DND-41 (cell line): ENCODE measurements around the gene NOX5.

ENCODE experiments used
- ATAC-seq: fragments of 200-7000 bp; cut with Tn5 transposase; 3 replicates; pipeline ENCODE4 v1.9.1; 2021; ENCODE audit warnings: low read depth; ENCODE audit not compliant: insufficient read depth
- DNase-seq: peaks from one replicate; pipeline ENCODE4 v3.0.0-alpha.2; 2020
- H2AFZ ChIP-seq: 2 replicates; pipeline ENCODE4 v1.6.0; 2012; ENCODE audit warnings: low read depth, low read length
- H3K27ac ChIP-seq: 2 replicates; pipeline ENCODE4 v1.5.1; 2012; ENCODE audit warnings: low read length, inconsistent platforms
- H3K27me3 ChIP-seq: fragments of 200-600 bp; sonication (generic); 2 replicates; pipeline ENCODE4 v1.6.0; 2012; ENCODE audit warnings: low read length, mild to moderate bottlenecking, inconsistent platforms; ENCODE audit not compliant: insufficient read depth, poor library complexity
- H3K36me3 ChIP-seq: 2 replicates; pipeline ENCODE4 v1.5.1; 2012; ENCODE audit warnings: low read length, inconsistent platforms; ENCODE audit not compliant: insufficient read depth
- H3K4me1 ChIP-seq: 2 replicates; pipeline ENCODE4 v1.5.1; 2012; ENCODE audit warnings: mild to moderate bottlenecking, low read length; ENCODE audit not compliant: insufficient read depth
- H3K4me2 ChIP-seq: 2 replicates; pipeline ENCODE4 v1.6.0; 2012; ENCODE audit warnings: mild to moderate bottlenecking, moderate library complexity, low read length, inconsistent platforms; ENCODE audit not compliant: insufficient read depth
- H3K4me3 ChIP-seq, 2 experiments: fragments of 200-600 bp in 1 of 2; shearing (Covaris generic) in 1 of 2; 2 replicates each; pipeline ENCODE4 v1.5.1; 2012 to 2016; ENCODE audit warnings: inconsistent platforms in 2 of 2, low read length in 2 of 2, mild to moderate bottlenecking in 2 of 2, low read depth in 1 of 2, moderate library complexity in 1 of 2
- H3K79me2 ChIP-seq: 2 replicates; pipeline ENCODE4 v1.6.0; 2012; ENCODE audit warnings: low read length, inconsistent platforms; ENCODE audit not compliant: insufficient read depth
- H3K9ac ChIP-seq: 2 replicates; pipeline ENCODE4 v1.6.0; 2012; ENCODE audit warnings: low read depth, mild to moderate bottlenecking, inconsistent platforms, low read length, moderate library complexity
- H3K9me3 ChIP-seq: 2 replicates; pipeline ENCODE4 v1.5.1; 2012; ENCODE audit warnings: low read length, moderate library complexity, mild to moderate bottlenecking, inconsistent platforms; ENCODE audit not compliant: insufficient read depth, severe bottlenecking
- H4K20me1 ChIP-seq: 2 replicates; pipeline ENCODE4 v1.6.0; 2012; ENCODE audit warnings: low read length; ENCODE audit not compliant: insufficient read depth
- EZH2 ChIP-seq: IDR thresholded peaks from 3 replicates; pipeline ENCODE4 v1.6.1; 2012; ENCODE audit warnings: borderline replicate concordance, low read depth, mild to moderate bottlenecking, moderate library complexity, low read length, inconsistent platforms; ENCODE audit not compliant: severe bottlenecking
- TF ChIP-seq, protein P1 (sequence below): IDR thresholded peaks from 2 replicates; pipeline ENCODE4 v1.5.1; 2012; ENCODE audit warnings: borderline replicate concordance, low read length, moderate library complexity, mild to moderate bottlenecking; ENCODE audit not compliant: poor library complexity, severe bottlenecking; ENCODE audit errors: extremely low read depth

NOX5 gene

DNA sequence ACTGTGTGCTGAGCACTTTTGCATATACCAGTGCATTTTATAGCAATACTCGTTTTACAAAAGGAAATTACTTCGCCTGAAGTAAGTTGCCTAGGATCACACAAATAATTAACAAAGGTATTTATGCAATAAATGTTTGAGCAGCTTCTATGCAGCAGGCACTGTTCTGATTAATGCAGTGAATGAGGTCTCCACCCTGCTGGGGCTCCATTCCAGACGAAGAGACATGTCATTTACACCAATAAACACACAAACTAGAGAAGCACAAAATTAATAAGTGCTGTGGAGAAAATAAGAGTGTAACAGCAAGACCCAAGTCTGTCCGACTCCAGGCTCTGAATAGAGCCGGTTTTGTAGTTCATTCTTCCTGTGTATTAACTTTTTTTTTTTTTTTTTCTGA, 17.5 kb downstream of the NOX5 start:
- Histone ChIP-seq H3K9ac (no peak overlapping the region), H3K27ac (no peak overlapping the region)
- TF ChIP-seq, protein P1, sequence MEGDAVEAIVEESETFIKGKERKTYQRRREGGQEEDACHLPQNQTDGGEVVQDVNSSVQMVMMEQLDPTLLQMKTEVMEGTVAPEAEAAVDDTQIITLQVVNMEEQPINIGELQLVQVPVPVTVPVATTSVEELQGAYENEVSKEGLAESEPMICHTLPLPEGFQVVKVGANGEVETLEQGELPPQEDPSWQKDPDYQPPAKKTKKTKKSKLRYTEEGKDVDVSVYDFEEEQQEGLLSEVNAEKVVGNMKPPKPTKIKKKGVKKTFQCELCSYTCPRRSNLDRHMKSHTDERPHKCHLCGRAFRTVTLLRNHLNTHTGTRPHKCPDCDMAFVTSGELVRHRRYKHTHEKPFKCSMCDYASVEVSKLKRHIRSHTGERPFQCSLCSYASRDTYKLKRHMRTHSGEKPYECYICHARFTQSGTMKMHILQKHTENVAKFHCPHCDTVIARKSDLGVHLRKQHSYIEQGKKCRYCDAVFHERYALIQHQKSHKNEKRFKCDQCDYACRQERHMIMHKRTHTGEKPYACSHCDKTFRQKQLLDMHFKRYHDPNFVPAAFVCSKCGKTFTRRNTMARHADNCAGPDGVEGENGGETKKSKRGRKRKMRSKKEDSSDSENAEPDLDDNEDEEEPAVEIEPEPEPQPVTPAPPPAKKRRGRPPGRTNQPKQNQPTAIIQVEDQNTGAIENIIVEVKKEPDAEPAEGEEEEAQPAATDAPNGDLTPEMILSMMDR, result no peak
- TF ChIP-seq EZH2, result no peak

DNA sequence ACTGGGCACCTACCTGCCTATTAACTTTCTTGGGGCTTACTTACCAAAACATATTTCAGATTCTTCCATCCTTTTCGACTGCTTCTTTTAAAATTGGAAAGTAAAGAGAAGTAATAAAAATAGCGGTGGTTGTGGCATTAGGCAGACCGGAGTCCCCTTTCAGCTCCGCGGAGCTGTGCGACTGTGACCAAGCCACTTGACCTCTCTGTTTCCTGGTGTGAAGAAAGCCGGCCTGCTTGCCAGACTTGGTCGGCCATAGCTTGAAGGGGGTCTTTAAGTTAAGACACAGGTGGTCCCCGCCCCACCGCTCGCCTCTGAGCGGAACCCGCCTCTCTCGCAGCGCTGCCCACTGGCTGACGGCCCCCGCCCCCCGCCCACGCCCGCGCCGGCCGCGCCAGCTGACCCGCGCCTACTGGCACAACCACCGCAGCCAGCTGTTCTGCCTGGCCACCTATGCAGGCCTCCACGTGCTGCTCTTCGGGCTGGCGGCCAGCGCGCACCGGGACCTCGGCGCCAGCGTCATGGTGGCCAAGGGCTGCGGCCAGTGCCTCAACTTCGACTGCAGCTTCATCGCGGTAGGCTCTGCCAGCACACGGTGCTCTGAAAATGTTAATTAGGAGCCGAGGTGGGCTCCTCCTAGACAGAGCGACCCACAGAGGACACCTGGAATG, 18.3 kb downstream of the NOX5 start:
- Histone ChIP-seq H3K9me3 (no peaks in the 10 kb centered on the region), H3K36me3 (no peaks in the 10 kb centered on the region), H3K4me2 (no peak overlapping the region), H3K27me3 (no peaks in the 10 kb centered on the region), H4K20me1 (no peaks in the 10 kb centered on the region), H3K27ac (no peak overlapping the region), H3K4me3 (no peak overlapping the region), H3K9ac (no peak overlapping the region), H3K79me2 (no peaks in the 10 kb centered on the region), H3K4me1 (no peaks in the 10 kb centered on the region), H2AFZ (no peak overlapping the region)
- TF ChIP-seq EZH2, result no peak
- TF ChIP-seq, protein P1, result no peak
- no peak for DNase-seq
- ATAC-seq, result no peak

More for the DNA sequence above, 17.5 kb downstream of the NOX5 start:
- Histone ChIP-seq H3K79me2 (no peaks in the 10 kb centered on the region), H3K4me3 (no peak overlapping the region), H3K4me1 (no peaks in the 10 kb centered on the region), H2AFZ (no peak overlapping the region), H3K27me3 (no peaks in the 10 kb centered on the region), H4K20me1 (no peaks in the 10 kb centered on the region), H3K4me2 (no peak overlapping the region), H3K9me3 (no peaks in the 10 kb centered on the region), H3K36me3 (no peaks in the 10 kb centered on the region)
- ATAC-seq (no peak), DNase-seq (no peak)

DNA sequence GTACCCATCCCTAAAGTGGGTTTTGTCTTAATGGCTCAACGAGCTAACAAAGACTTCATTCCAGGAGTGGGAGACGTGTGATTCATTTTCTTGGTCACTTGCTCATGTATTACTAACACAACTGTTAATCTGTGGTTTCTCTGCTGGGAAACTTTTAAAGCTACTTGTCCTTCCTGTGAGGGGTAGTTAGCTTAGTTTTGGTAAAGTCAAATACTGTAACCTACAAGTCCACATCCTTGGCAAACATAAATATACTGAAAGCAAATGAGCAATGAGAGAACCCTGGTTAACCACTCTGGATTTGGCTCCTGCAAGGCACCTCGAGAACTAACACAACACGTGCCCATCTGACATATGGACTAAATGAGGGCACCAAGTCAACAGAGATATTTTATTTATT, 19.9 kb downstream of the NOX5 start:
- H4K20me1 ChIP-seq, result no peaks in the 10 kb centered on the region

More for the DNA sequence above, 19.9 kb downstream of the NOX5 start:
- Histone ChIP-seq H3K27ac (no peak overlapping the region), H3K4me1 (no peaks in the 10 kb centered on the region), H3K27me3 (no peaks in the 10 kb centered on the region), H3K36me3 (no peaks in the 10 kb centered on the region), H3K4me2 (no peak overlapping the region), H3K9ac (no peak overlapping the region), H3K79me2 (no peaks in the 10 kb centered on the region), H3K4me3 (no peak overlapping the region), H2AFZ (no peak overlapping the region), H3K9me3 (no peaks in the 10 kb centered on the region)
- DNase-seq (no peak), ATAC-seq (no peak)
- TF ChIP-seq, protein P1, result no peak
- TF ChIP-seq EZH2, result no peak
